Upper lobe of right lung (tissue), 1 donor: ENCODE results near the gene MCTP1. TPM values are rescaled to one million over a fixed set of nuclear protein-coding genes. Genes with fewer than 3 reads are reported as not detected.

Source experiments
- ATAC-seq: fragments of 200-7000 bp; cut with Tn5 transposase; one replicate; pipeline ENCODE4 v1.9.1; 2020; ENCODE audit warnings: mild to moderate bottlenecking, moderate library complexity
- DNase-seq: peaks from one replicate; pipeline ENCODE4 v3.0.0-alpha.2; 2020
- H3K27ac ChIP-seq: fragments of 200-600 bp; one replicate; pipeline ENCODE4 v1.8.0; 2022
- H3K27me3 ChIP-seq: fragments of 200-600 bp; one replicate; pipeline ENCODE4 v1.8.0; 2022; ENCODE audit warnings: mild to moderate bottlenecking
- H3K36me3 ChIP-seq: fragments of 200-600 bp; one replicate; pipeline ENCODE4 v1.8.0; 2022
- H3K4me1 ChIP-seq: fragments of 200-600 bp; one replicate; pipeline ENCODE4 v1.8.0; 2022
- H3K4me3 ChIP-seq: fragments of 200-600 bp; one replicate; pipeline ENCODE4 v1.8.0; 2022; ENCODE audit warnings: mild to moderate bottlenecking
- H3K9me3 ChIP-seq: fragments of 200-600 bp; one replicate; pipeline ENCODE4 v1.8.0; 2022
- intact Hi-C: fragments of 100-400 bp; cut with DNase I; formaldehyde crosslinking; loops from one replicate; pipeline ENCODE4 v1.11.0; 2022
- total RNA-seq: library from RNA; stranded (reverse); fragmentation: NEBNext Ultra II Directional; extraction: Animal tissue kit (Norgen Biotek cat#: 25700); gene quantifications from one replicate; pipeline ENCODE4 v1.2.1, GENCODE V29; 2021
- TF ChIP-seq, protein P1 (sequence below): fragments of 200-600 bp; IDR thresholded peaks from one replicate; pipeline ENCODE4 v1.8.0; 2022; ENCODE audit warnings: antibody characterized with exemption
- donor health status: DM: no; HTN: yes; CAD: no; lungs with severe emphysema.

MCTP1 gene
- total RNA-seq, 1 donor from 2014 or later, result 40.7 TPM

DNA sequence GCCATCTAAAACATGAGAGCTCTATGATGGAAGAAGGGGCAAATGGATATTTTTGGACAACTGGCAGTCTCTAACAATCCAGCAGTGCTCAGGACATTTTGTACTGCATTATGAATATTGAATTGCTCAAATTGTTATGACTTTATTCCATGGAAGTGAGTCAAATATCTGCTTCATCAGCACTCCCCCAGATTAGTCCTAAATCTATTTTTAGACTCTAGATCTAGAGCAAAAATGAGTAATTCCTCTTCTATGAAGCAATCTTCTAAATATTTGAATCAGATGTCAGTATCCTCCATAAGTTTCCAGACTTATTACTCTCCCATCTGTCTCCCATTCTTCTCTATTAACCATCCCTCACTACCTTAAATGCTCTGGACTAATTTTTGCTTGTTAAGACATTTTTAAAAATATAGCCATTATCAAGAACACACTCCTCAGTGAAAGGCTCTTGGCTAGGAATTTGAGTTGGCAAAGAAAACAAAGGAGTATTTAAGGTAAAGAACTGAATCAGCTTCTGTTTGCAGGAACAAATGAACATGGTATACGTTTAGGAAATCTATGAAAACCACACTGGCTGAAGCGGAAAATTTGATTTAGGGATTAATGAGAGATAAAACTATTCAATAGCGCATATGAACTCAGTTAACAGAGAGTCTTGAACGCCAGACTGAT lies 300.9 kb downstream of the MCTP1 start:
- ATAC-seq (no peak), DNase-seq (no peak)
- intact Hi-C loops, result no loop called here
- TF ChIP-seq, protein P1, sequence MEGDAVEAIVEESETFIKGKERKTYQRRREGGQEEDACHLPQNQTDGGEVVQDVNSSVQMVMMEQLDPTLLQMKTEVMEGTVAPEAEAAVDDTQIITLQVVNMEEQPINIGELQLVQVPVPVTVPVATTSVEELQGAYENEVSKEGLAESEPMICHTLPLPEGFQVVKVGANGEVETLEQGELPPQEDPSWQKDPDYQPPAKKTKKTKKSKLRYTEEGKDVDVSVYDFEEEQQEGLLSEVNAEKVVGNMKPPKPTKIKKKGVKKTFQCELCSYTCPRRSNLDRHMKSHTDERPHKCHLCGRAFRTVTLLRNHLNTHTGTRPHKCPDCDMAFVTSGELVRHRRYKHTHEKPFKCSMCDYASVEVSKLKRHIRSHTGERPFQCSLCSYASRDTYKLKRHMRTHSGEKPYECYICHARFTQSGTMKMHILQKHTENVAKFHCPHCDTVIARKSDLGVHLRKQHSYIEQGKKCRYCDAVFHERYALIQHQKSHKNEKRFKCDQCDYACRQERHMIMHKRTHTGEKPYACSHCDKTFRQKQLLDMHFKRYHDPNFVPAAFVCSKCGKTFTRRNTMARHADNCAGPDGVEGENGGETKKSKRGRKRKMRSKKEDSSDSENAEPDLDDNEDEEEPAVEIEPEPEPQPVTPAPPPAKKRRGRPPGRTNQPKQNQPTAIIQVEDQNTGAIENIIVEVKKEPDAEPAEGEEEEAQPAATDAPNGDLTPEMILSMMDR, result no peak
- Histone ChIP-seq H3K36me3 (no peaks in the 10 kb centered on the region), H3K4me1 (no peaks in the 10 kb centered on the region), H3K27me3 (no peaks in the 10 kb centered on the region), H3K4me3 (no peak overlapping the region), H3K27ac (no peak overlapping the region), H3K9me3 (no peaks in the 10 kb centered on the region)

DNA sequence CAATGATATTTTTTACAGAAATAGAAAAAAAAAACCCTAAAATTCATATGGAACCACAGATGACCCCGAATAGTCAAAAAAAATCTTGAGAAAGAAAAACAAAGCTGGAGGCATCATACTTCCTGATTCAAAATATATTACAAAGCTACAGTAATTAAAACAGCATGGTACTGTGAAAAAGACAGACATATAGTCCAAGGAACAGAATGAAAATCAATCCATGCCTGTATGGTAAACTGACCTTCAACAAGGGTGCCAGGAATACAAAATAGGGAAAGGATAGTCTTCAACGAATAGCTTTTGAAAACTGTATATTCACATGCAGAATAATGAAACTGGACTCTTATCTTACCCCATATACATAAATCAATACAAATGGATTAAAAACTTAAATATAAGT lies 307.5 kb downstream of the MCTP1 start:
- TF ChIP-seq, protein P1, result no peak

DNA sequence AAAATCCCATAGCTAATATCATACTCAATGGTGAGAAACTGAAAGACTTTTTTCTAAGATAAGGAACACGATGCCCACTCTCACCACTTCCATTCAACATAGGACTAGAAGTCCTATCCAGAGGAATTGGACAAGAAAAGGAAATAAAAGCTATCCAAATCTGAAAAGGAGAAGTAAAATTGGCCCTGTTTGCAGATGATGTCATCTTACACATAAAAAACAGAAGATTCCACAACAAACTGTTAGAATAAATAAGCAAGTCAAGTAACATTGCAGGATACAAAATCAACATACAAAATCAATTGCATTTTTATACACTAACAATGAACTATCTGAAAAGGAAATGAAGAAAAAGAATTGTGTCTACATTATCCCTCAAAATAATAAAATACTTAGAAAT lies 308.0 kb downstream of the MCTP1 start:
- no peaks in the 10 kb centered on the region for H3K36me3 ChIP-seq
- H3K27ac ChIP-seq, result no peak overlapping the region
- TF ChIP-seq, protein P1, result no peak
- no peaks in the 10 kb centered on the region for H3K4me1 ChIP-seq
- no peaks in the 10 kb centered on the region for H3K27me3 ChIP-seq
- intact Hi-C loops, result no loop called here
- H3K4me3 ChIP-seq, result no peak overlapping the region
- DNase-seq (no peak), ATAC-seq (no peak)
- peaks cover 15% of the 10 kb centered on the region for H3K9me3 ChIP-seq

More for the DNA sequence above, 307.5 kb downstream of the MCTP1 start:
- no peak for ATAC-seq
- H3K4me1 ChIP-seq, result no peaks in the 10 kb centered on the region
- no peak for DNase-seq
- H3K27ac ChIP-seq, result no peak overlapping the region
- intact Hi-C loops, result no loop called here
- H3K36me3 ChIP-seq, result no peaks in the 10 kb centered on the region
- no peak overlapping the region for H3K4me3 ChIP-seq
- peaks cover 15% of the 10 kb centered on the region for H3K9me3 ChIP-seq
- no peaks in the 10 kb centered on the region for H3K27me3 ChIP-seq

DNA sequence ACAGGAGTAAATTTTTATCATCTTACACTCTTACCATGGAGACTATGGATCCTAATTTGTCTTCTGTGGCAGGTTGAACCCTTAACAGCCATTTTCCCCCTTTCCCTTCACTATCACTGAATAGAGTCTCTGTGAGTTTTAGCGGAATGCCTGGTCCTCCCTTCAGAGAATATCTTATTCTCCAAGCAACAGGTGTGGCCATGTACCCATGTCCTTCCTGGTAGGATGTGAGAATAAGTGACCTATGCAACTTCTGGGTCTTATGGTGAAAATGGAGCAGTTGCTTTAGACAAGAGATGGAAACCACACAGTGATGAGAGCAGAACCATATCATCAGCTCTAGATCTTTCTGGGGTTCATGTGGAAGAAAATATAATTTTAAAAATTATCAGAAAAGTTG lies 312.6 kb downstream of the MCTP1 start:
- Histone ChIP-seq H3K36me3 (no peaks in the 10 kb centered on the region), H3K4me1 (no peaks in the 10 kb centered on the region), H3K4me3 (no peak overlapping the region), H3K9me3 (peaks cover 6% of the 10 kb centered on the region), H3K27ac (no peak overlapping the region), H3K27me3 (no peaks in the 10 kb centered on the region)
- TF ChIP-seq, protein P1, result no peak
- DNase-seq (no peak), ATAC-seq (no peak)
- intact Hi-C loops, result no loop called here

GRCh38 chr5:94969174-94969573 lies 315.7 kb downstream of the MCTP1 start:
- H3K27ac ChIP-seq, result no peak overlapping the region
- H3K27me3 ChIP-seq, result no peaks in the 10 kb centered on the region
- H3K36me3 ChIP-seq, result no peaks in the 10 kb centered on the region
- intact Hi-C loops, result no loop called here
- ATAC-seq (peak; percentile 26), DNase-seq (no peak)
- no peaks in the 10 kb centered on the region for H3K4me1 ChIP-seq
- TF ChIP-seq, protein P1, result no peak
- no peaks in the 10 kb centered on the region for H3K9me3 ChIP-seq
- no peak overlapping the region for H3K4me3 ChIP-seq
